ENCODE results near the gene CD63. TPM values are rescaled to one million over a fixed set of nuclear protein-coding genes. Genes with fewer than 3 reads are reported as not detected.

The CD63 gene
- total and polyA plus RNA-seq, 2 of the 13 experiments (the other 11 are each of a cell fraction or from before 2014, with no cell fraction given), result 234 to 277 TPM

DNA sequence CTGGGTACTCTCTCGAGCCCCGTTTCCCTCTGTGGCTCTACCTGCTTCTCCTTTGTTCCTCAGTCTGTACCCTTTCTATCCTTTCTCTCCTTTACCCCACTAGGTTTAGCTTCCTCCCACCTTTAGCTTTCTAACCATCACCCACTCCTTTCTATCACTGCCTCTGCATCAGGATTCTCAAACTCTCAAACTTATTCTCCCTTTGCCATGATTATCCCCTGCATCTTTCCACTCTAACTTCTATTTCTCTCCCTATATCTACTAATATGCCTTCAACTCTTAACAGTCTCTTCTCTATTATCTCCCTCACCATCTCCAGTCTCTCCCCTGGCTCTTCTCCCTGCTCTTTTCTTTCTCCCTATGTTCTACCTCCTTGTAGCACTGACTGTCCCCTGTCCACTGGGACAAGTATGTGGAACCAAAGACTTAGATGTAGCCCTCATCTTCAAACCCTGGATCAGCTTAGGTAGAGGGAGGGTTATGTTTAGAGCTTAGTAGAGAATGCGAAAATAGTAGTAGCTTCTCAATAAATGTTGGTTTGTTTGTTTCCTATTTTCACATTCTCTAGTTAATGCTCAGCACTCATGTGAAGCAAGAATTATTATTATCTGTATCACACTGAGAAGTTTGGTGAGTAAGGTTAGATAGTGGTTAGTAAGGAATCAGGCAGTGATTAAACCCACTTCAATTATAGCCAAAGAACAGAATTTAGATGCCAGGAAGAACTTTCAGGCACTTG lies 17.5 kb upstream of the CD63 start:
- intact Hi-C loops (cut with micrococcal nuclease; ENCODE audit: unreplicated experiment) (no loop called here), in situ Hi-C loops (cut with HindIII; ENCODE audit: extremely low pct_ligation_motif_present, low pct_unique_long_range_greater_than_20kb) (no loop called here)
- Histone ChIP-seq H3K4me3 (replicated peaks in 1 of 3; ENCODE audit: insufficient read depth in 1 of 3, low read depth in 2 of 3, low read length in 3 of 3) (no peak overlapping the region), H3K9ac (ENCODE audit: insufficient read depth, low read depth, low read length) (no peak overlapping the region), H3K27ac (ENCODE audit: extremely low read length, insufficient read depth, low read length) (no peak overlapping the region), H3K36me3 (replicated peaks in 1 of 2; ENCODE audit: control insufficient read depth in 1 of 2, insufficient read depth in 2 of 2, low read length in 2 of 2) (peaks cover 0 to 2% of the 10 kb centered on the region in 2 experiments; a peak in 2 of 5 replicates), H3K4me2 (ENCODE audit: low read depth, low read length) (peak overlapping the region; percentile 98; the same call in 1 of the 2 replicates), H4K20me1 (ENCODE audit: insufficient read depth, low read length) (no peaks in the 10 kb centered on the region), H2AFZ (ENCODE audit: low read length) (no peak overlapping the region), H3K9me3 (ENCODE audit: low read length) (no peaks in the 10 kb centered on the region), H3K79me2 (ENCODE audit: insufficient read depth, low read length) (no peaks in the 10 kb centered on the region), H3K27me3 (ENCODE audit: control insufficient read depth in 1 of 2, insufficient read depth in 2 of 2, low read length in 2 of 2) (peaks cover 0 to 12% of the 10 kb centered on the region in 2 experiments; a peak in 2 of 5 replicates), H3K4me1 (ENCODE audit: insufficient read depth, low read length) (peaks cover 39% of the 10 kb centered on the region)
- WGBS (ENCODE audit: low lambda C conversion rate), result 48% methylated on average over 3 of the region's 3 CpGs
- no peak for DNase-seq (ENCODE audit: low spot score)
- BruUV-seq (replicated peaks), result no TSS peak
- ATAC-seq, result no peak
- no peak for FAIRE-seq
- CTCF ChIA-PET (ENCODE audit: low intra/inter-chr PET ratio, low total read pairs), result no interaction called here
- POLR2A ChIA-PET, result interaction anchor here (3.0 kb wide), 1 partner anchor 84 kb away, joined by 15 read pairs; the partner anchor contains the start of gene DNAJC14
- TF ChIP-seq ESRRA (CRISPR knock-in tag; IDR thresholded peaks at IDR 0.05; ENCODE audit: low read depth) (no peak), NCOA5 (CRISPR knock-in tag; IDR thresholded peaks at IDR 0.05) (no peak), ETV5 (CRISPR knock-in tag; IDR thresholded peaks at IDR 0.05; ENCODE audit: borderline replicate concordance) (no peak), USF2 (IDR thresholded peaks at IDR 0.05; ENCODE audit: low read depth, low read length) (no peak), USF2 (CRISPR knock-in tag; IDR thresholded peaks at IDR 0.05; ENCODE audit: borderline replicate concordance) (no peak), TOE1 (CRISPR knock-in tag; IDR thresholded peaks at IDR 0.05) (no peak), ZSCAN9 (CRISPR knock-in tag; IDR thresholded peaks at IDR 0.05; ENCODE audit: borderline replicate concordance) (no peak)
- TF ChIP-seq, protein P1, sequence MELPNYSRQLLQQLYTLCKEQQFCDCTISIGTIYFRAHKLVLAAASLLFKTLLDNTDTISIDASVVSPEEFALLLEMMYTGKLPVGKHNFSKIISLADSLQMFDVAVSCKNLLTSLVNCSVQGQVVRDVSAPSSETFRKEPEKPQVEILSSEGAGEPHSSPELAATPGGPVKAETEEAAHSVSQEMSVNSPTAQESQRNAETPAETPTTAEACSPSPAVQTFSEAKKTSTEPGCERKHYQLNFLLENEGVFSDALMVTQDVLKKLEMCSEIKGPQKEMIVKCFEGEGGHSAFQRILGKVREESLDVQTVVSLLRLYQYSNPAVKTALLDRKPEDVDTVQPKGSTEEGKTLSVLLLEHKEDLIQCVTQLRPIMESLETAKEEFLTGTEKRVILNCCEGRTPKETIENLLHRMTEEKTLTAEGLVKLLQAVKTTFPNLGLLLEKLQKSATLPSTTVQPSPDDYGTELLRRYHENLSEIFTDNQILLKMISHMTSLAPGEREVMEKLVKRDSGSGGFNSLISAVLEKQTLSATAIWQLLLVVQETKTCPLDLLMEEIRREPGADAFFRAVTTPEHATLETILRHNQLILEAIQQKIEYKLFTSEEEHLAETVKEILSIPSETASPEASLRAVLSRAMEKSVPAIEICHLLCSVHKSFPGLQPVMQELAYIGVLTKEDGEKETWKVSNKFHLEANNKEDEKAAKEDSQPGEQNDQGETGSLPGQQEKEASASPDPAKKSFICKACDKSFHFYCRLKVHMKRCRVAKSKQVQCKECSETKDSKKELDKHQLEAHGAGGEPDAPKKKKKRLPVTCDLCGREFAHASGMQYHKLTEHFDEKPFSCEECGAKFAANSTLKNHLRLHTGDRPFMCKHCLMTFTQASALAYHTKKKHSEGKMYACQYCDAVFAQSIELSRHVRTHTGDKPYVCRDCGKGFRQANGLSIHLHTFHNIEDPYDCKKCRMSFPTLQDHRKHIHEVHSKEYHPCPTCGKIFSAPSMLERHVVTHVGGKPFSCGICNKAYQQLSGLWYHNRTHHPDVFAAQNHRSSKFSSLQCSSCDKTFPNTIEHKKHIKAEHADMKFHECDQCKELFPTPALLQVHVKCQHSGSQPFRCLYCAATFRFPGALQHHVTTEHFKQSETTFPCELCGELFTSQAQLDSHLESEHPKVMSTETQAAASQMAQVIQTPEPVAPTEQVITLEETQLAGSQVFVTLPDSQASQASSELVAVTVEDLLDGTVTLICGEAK (IDR thresholded peaks at IDR 0.05), result no peak
- TF ChIP-seq, protein P1 (CRISPR knock-in tag; IDR thresholded peaks at IDR 0.05), result no peak

Data from HepG2 (cell line).